ENCODE data around the gene RFXAP. TPM values are rescaled to one million over a fixed set of nuclear protein-coding genes. Genes with fewer than 3 reads are reported as not detected.

Gene RFXAP
- total RNA-seq, 1 experiment from 2014 or later = 4.4 TPM

GRCh38 chr13:36789061-36789460, 30.0 kb upstream of the RFXAP start (continued):
- TF ChIP-seq, protein P1, sequence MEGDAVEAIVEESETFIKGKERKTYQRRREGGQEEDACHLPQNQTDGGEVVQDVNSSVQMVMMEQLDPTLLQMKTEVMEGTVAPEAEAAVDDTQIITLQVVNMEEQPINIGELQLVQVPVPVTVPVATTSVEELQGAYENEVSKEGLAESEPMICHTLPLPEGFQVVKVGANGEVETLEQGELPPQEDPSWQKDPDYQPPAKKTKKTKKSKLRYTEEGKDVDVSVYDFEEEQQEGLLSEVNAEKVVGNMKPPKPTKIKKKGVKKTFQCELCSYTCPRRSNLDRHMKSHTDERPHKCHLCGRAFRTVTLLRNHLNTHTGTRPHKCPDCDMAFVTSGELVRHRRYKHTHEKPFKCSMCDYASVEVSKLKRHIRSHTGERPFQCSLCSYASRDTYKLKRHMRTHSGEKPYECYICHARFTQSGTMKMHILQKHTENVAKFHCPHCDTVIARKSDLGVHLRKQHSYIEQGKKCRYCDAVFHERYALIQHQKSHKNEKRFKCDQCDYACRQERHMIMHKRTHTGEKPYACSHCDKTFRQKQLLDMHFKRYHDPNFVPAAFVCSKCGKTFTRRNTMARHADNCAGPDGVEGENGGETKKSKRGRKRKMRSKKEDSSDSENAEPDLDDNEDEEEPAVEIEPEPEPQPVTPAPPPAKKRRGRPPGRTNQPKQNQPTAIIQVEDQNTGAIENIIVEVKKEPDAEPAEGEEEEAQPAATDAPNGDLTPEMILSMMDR (IDR thresholded peaks at IDR 0.05 in 2 of 3, conservative IDR thresholded peaks at IDR 0.05 in 1 of 3; ENCODE audit: borderline replicate concordance in 1 of 3, insufficient read depth in 1 of 3, low read depth in 2 of 3, low read length in 2 of 3) = no peak
- TF ChIP-seq JUND (IDR thresholded peaks at IDR 0.05) = no peak
- no peak for TF ChIP-seq ZFX (IDR thresholded peaks at IDR 0.05)
- no peak for TF ChIP-seq CBX3 (IDR thresholded peaks at IDR 0.05; ENCODE audit: low read depth)
- no peak for TF ChIP-seq RAD21 (IDR thresholded peaks at IDR 0.05; ENCODE audit: low read depth)
- no peak for TF ChIP-seq TCF7L2 (IDR thresholded peaks at IDR 0.05; ENCODE audit: borderline replicate concordance, extremely low read depth, insufficient read depth, insufficient read length)
- no peak for TF ChIP-seq FOSL1 (IDR thresholded peaks at IDR 0.05; ENCODE audit: low read depth)
- no peak for TF ChIP-seq SP1 (IDR thresholded peaks at IDR 0.05; ENCODE audit: low read depth)

GRCh38 chr13:36789730-36790129, 29.3 kb upstream of the RFXAP start:
- BruUV-seq (replicated peaks) = no TSS peak
- Histone ChIP-seq H3K4me2 (ENCODE audit: low read length) (no peak overlapping the region), H3K9ac (ENCODE audit: low read length) (no peak overlapping the region), H3K79me2 (ENCODE audit: insufficient read depth, low read length) (no peaks in the 10 kb centered on the region), H3K27me3 (ENCODE audit: insufficient read depth, low read length) (no peaks in the 10 kb centered on the region), H3K4me3 (replicated peaks in 1 of 2; ENCODE audit: low read depth in 1 of 2, low read length in 2 of 2) (no peak overlapping the region), H2AFZ (ENCODE audit: low read depth, low read length, poor library complexity, severe bottlenecking) (no peak overlapping the region), H4K20me1 (ENCODE audit: insufficient read depth) (no peaks in the 10 kb centered on the region), H3K36me3 (ENCODE audit: control insufficient read depth in 1 of 2, insufficient read depth in 2 of 2, low read length in 2 of 2) (no peaks in the 10 kb centered on the region), H3K27ac (ENCODE audit: low read depth, low read length) (no peak overlapping the region), H3K9me3 (ENCODE audit: control insufficient read depth in 1 of 2, insufficient read depth in 1 of 2, low read depth in 1 of 2, low read length in 2 of 2) (no peaks in the 10 kb centered on the region), H3K4me1 (ENCODE audit: control insufficient read depth in 1 of 2, insufficient read depth in 2 of 2, low read length in 2 of 2) (peaks cover 0 to 12% of the 10 kb centered on the region in 2 experiments; a peak in 2 of 4 replicates), H3K9me2 (ENCODE audit: insufficient read depth) (no peaks in the 10 kb centered on the region)
- no peak for ATAC-seq
- intact Hi-C loops (cut with micrococcal nuclease) = no loop called here
- CTCF ChIA-PET = no interaction called here
- POLR2A ChIA-PET = no interaction called here
- RAD21 ChIA-PET (ENCODE audit: low non-redundant PET in 1 of 2, low total read pairs in 2 of 2, uncharacterized antibody in 2 of 2, unreplicated experiment in 2 of 2) = no interaction called here
- TF ChIP-seq CEBPB (IDR thresholded peaks at IDR 0.05; ENCODE audit: low read depth) (no peak), EGR1 (IDR thresholded peaks at IDR 0.05; ENCODE audit: low read depth) (no peak), ZNF274 (IDR thresholded peaks at IDR 0.05; ENCODE audit: low read depth, low read length) (no peak), EZH2phosphoT487 (IDR thresholded peaks at IDR 0.05; ENCODE audit: borderline replicate concordance) (no peak), ELF1 (IDR thresholded peaks at IDR 0.05; ENCODE audit: borderline replicate concordance, low read depth) (no peak), SP1 (IDR thresholded peaks at IDR 0.05; ENCODE audit: low read depth) (no peak), YY1 (IDR thresholded peaks at IDR 0.05; ENCODE audit: extremely low read depth, insufficient replicate concordance, low read depth, low read length) (no peak), RAD21 (IDR thresholded peaks at IDR 0.05; ENCODE audit: low read depth) (no peak), SRF (IDR thresholded peaks at IDR 0.05; ENCODE audit: low read depth) (no peak), FOSL1 (IDR thresholded peaks at IDR 0.05; ENCODE audit: low read depth) (no peak), SIN3A (IDR thresholded peaks at IDR 0.05; ENCODE audit: low read depth) (no peak)
- TF ChIP-seq, protein P2, sequence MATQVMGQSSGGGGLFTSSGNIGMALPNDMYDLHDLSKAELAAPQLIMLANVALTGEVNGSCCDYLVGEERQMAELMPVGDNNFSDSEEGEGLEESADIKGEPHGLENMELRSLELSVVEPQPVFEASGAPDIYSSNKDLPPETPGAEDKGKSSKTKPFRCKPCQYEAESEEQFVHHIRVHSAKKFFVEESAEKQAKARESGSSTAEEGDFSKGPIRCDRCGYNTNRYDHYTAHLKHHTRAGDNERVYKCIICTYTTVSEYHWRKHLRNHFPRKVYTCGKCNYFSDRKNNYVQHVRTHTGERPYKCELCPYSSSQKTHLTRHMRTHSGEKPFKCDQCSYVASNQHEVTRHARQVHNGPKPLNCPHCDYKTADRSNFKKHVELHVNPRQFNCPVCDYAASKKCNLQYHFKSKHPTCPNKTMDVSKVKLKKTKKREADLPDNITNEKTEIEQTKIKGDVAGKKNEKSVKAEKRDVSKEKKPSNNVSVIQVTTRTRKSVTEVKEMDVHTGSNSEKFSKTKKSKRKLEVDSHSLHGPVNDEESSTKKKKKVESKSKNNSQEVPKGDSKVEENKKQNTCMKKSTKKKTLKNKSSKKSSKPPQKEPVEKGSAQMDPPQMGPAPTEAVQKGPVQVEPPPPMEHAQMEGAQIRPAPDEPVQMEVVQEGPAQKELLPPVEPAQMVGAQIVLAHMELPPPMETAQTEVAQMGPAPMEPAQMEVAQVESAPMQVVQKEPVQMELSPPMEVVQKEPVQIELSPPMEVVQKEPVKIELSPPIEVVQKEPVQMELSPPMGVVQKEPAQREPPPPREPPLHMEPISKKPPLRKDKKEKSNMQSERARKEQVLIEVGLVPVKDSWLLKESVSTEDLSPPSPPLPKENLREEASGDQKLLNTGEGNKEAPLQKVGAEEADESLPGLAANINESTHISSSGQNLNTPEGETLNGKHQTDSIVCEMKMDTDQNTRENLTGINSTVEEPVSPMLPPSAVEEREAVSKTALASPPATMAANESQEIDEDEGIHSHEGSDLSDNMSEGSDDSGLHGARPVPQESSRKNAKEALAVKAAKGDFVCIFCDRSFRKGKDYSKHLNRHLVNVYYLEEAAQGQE (IDR thresholded peaks at IDR 0.05; ENCODE audit: low read depth) = no peak
- TF ChIP-seq, protein P3, sequence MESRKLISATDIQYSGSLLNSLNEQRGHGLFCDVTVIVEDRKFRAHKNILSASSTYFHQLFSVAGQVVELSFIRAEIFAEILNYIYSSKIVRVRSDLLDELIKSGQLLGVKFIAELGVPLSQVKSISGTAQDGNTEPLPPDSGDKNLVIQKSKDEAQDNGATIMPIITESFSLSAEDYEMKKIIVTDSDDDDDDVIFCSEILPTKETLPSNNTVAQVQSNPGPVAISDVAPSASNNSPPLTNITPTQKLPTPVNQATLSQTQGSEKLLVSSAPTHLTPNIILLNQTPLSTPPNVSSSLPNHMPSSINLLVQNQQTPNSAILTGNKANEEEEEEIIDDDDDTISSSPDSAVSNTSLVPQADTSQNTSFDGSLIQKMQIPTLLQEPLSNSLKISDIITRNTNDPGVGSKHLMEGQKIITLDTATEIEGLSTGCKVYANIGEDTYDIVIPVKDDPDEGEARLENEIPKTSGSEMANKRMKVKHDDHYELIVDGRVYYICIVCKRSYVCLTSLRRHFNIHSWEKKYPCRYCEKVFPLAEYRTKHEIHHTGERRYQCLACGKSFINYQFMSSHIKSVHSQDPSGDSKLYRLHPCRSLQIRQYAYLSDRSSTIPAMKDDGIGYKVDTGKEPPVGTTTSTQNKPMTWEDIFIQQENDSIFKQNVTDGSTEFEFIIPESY (IDR thresholded peaks at IDR 0.05; ENCODE audit: extremely low read depth, insufficient replicate concordance, low read length) = no peak
- no peak for DNase-seq (ENCODE audit: low read depth, low spot score)

Measured in HCT116 (cell line).